HCT116 (cell line): ENCODE data around the gene CXXC5. TPM values are rescaled to one million over a fixed set of nuclear protein-coding genes. Genes with fewer than 3 reads are reported as not detected.

Experiments
- ATAC-seq: fragments of 200-7000 bp; cut with Tn5 transposase; 2 replicates; pipeline ENCODE4 v1.9.1; 2020; ENCODE audit warnings: mild to moderate bottlenecking, moderate library complexity
- BruUV-seq: library from RNA; stranded (reverse); fragments of 400-500 nt; replicated peaks from 2 replicates; lab custom pipeline; 2021; lab: Mats Ljungman, UMichigan
- CTCF ChIA-PET: fragments of 300-600 bp; sonication (Branson Sonifier 250); formaldehyde crosslinking; loops from one replicate; lab custom pipeline; 2021; ENCODE audit warnings: antibody characterized with exemption; lab: Charles Lee
- POLR2A ChIA-PET: fragments of 300-600, 350-600 bp; sonication (Branson Sonifier 250); formaldehyde crosslinking; loops from one replicate; lab custom pipeline; 2021; ENCODE audit warnings: antibody characterized with exemption; lab: Charles Lee
- RAD21 ChIA-PET, 2 experiments: fragments of 300-600 bp; sonication (Branson Sonifier 250); formaldehyde crosslinking; loops; one replicate each; lab custom pipeline; 2023; ENCODE audit warnings: low total read pairs in 2 of 2; ENCODE audit not compliant: uncharacterized antibody in 2 of 2, unreplicated experiment in 2 of 2, low non-redundant PET in 1 of 2; lab: Charles Lee
- DNase-seq: peaks from one replicate; pipeline ENCODE4 v3.0.0-alpha.2; 2010; ENCODE audit warnings: low read depth, low spot score
- H2AFZ ChIP-seq: fragments of 200-600 bp; shearing (Covaris generic), sonication (generic); 2 replicates; pipeline ENCODE4 v1.6.1; 2017; ENCODE audit warnings: low read depth, mixed run types, mixed read lengths, antibody characterized with exemption, low read length; ENCODE audit not compliant: poor library complexity, severe bottlenecking
- H3K27ac ChIP-seq: 2 replicates; pipeline ENCODE4 v1.5.1; 2012; ENCODE audit warnings: low read depth, low read length
- H3K27me3 ChIP-seq: fragments of 200-600 bp; sonication (generic); 2 replicates; pipeline ENCODE4 v1.6.1; 2016; ENCODE audit warnings: mixed run types, low read length, mixed read lengths; ENCODE audit not compliant: insufficient read depth
- H3K36me3 ChIP-seq, 2 experiments: fragments of 200-500 bp in 1 of 2; fragments of 200-600 bp in 1 of 2; sonication (Bioruptor generic) in 1 of 2; sonication (generic) in 1 of 2; 2 replicates each; pipeline versions ENCODE4 v1.5.1 to v1.6.1; 2014 to 2016; ENCODE audit warnings: low read length in 2 of 2, inconsistent platforms in 1 of 2, mixed read lengths in 1 of 2, mixed run types in 1 of 2; ENCODE audit not compliant: insufficient read depth in 2 of 2, control insufficient read depth in 1 of 2
- H3K4me1 ChIP-seq, 2 experiments: fragments of 200-600 bp in 1 of 2; sonication (generic) in 1 of 2; 2 replicates each; pipeline versions ENCODE4 v1.5.1 to v1.6.1; 2012 to 2017; ENCODE audit warnings: low read length in 2 of 2, inconsistent platforms in 1 of 2, mild to moderate bottlenecking in 1 of 2, mixed read lengths in 1 of 2, mixed run types in 1 of 2, moderate library complexity in 1 of 2; ENCODE audit not compliant: insufficient read depth in 2 of 2, control insufficient read depth in 1 of 2
- H3K4me2 ChIP-seq: fragments of 200-600 bp; sonication (generic); 2 replicates; pipeline ENCODE4 v1.6.1; 2017; ENCODE audit warnings: mixed run types, low read length, mixed read lengths
- H3K4me3 ChIP-seq, 2 experiments: fragments of 200-600 bp in 1 of 2; sonication (generic) in 1 of 2; replicated peaks in 1 of 2; 2 replicates each; pipeline ENCODE4 v1.5.1; 2011 to 2016; ENCODE audit warnings: low read length in 2 of 2, control low read depth in 1 of 2, low read depth in 1 of 2, mild to moderate bottlenecking in 1 of 2, mixed read lengths in 1 of 2, mixed run types in 1 of 2
- H3K79me2 ChIP-seq: fragments of 200-600 bp; sonication (generic); 2 replicates; pipeline ENCODE4 v1.6.1; 2017; ENCODE audit warnings: mild to moderate bottlenecking, mixed run types, low read length, moderate library complexity, mixed read lengths; ENCODE audit not compliant: insufficient read depth
- H3K9ac ChIP-seq: fragments of 200-600 bp; sonication (generic); 2 replicates; pipeline ENCODE4 v1.6.1; 2016; ENCODE audit warnings: low read length, mixed read lengths
- H3K9me2 ChIP-seq: fragments of 200-600 bp; sonication (generic), shearing (Covaris generic); 2 replicates; pipeline ENCODE4 v1.6.1; 2017; ENCODE audit warnings: mixed run types, mild to moderate bottlenecking, moderate library complexity; ENCODE audit not compliant: insufficient read depth
- H3K9me3 ChIP-seq, 2 experiments: fragments of 200-500 bp in 1 of 2; fragments of 200-600 bp in 1 of 2; sonication (Bioruptor generic) in 1 of 2; sonication (generic) in 1 of 2; 2 replicates each; pipeline ENCODE4 v1.6.1; 2014 to 2017; ENCODE audit warnings: low read length in 2 of 2, mixed read lengths in 2 of 2, inconsistent platforms in 1 of 2, low read depth in 1 of 2, mild to moderate bottlenecking in 1 of 2, mixed run types in 1 of 2, moderate library complexity in 1 of 2; ENCODE audit not compliant: control insufficient read depth in 1 of 2, insufficient read depth in 1 of 2
- H4K20me1 ChIP-seq: fragments of 200-600 bp; sonication (generic), shearing (Covaris generic); 2 replicates; pipeline ENCODE4 v1.6.1; 2017; ENCODE audit warnings: mixed run types, mild to moderate bottlenecking, moderate library complexity; ENCODE audit not compliant: insufficient read depth
- ATF3 ChIP-seq: IDR thresholded peaks from 2 replicates; pipeline ENCODE4 v1.6.1; 2012
- CBX3 ChIP-seq: IDR thresholded peaks from 2 replicates; pipeline ENCODE4 v1.6.1; 2012; ENCODE audit warnings: low read depth
- CTCF ChIP-seq, 3 experiments: fragments of 200-600 bp in 1 of 3; sonication (generic) in 1 of 3; IDR thresholded peaks in 2 of 3; conservative IDR thresholded peaks in 1 of 3; 2 replicates each; pipeline ENCODE4 v1.5.1; 2012 to 2017; ENCODE audit warnings: low read depth in 2 of 3, low read length in 2 of 3, antibody characterized with exemption in 1 of 3, borderline replicate concordance in 1 of 3, control low read depth in 1 of 3, mild to moderate bottlenecking in 1 of 3, mixed read lengths in 1 of 3, mixed run types in 1 of 3, moderate library complexity in 1 of 3; ENCODE audit not compliant: insufficient read depth in 1 of 3
- EGR1 ChIP-seq: IDR thresholded peaks from 2 replicates; pipeline ENCODE4 v1.6.1; 2012; ENCODE audit warnings: low read depth
- ELF1 ChIP-seq: IDR thresholded peaks from 2 replicates; pipeline ENCODE4 v1.6.1; 2012; ENCODE audit warnings: low read depth, borderline replicate concordance
- EZH2phosphoT487 ChIP-seq: fragments of 200-600 bp; IDR thresholded peaks from 2 replicates; pipeline ENCODE4 v1.6.1; 2018; ENCODE audit warnings: antibody characterized with exemption, borderline replicate concordance
- FOSL1 ChIP-seq: IDR thresholded peaks from 2 replicates; pipeline ENCODE4 v1.6.1; 2012; ENCODE audit warnings: low read depth
- JUND ChIP-seq: IDR thresholded peaks from 2 replicates; pipeline ENCODE4 v1.6.1; 2012
- MAX ChIP-seq: IDR thresholded peaks from 2 replicates; pipeline ENCODE4 v1.6.1; 2012
- POLR2A ChIP-seq: IDR thresholded peaks from 2 replicates; pipeline ENCODE4 v1.7.0; 2011; ENCODE audit warnings: borderline replicate concordance; ENCODE audit not compliant: insufficient read depth, insufficient read length; ENCODE audit errors: extremely low read depth
- POLR2AphosphoS5 ChIP-seq: IDR thresholded peaks from 2 replicates; pipeline ENCODE4 v1.6.1; 2011; ENCODE audit warnings: mild to moderate bottlenecking, low read depth, low read length, moderate library complexity
- RAD21 ChIP-seq: IDR thresholded peaks from 2 replicates; pipeline ENCODE4 v1.6.1; 2012; ENCODE audit warnings: low read depth, mild to moderate bottlenecking
- REST ChIP-seq: IDR thresholded peaks from 2 replicates; pipeline ENCODE4 v1.6.1; 2012; ENCODE audit warnings: low read depth
- SP1 ChIP-seq: IDR thresholded peaks from 2 replicates; pipeline ENCODE4 v1.6.1; 2012; ENCODE audit warnings: low read depth
- SRF ChIP-seq: IDR thresholded peaks from 2 replicates; pipeline ENCODE4 v1.6.1; 2012; ENCODE audit warnings: low read depth
- TCF7L2 ChIP-seq: IDR thresholded peaks from 2 replicates; pipeline ENCODE4 v1.7.0; 2011; ENCODE audit warnings: borderline replicate concordance, inconsistent platforms; ENCODE audit not compliant: insufficient read depth, insufficient read length; ENCODE audit errors: extremely low read depth
- YY1 ChIP-seq: IDR thresholded peaks from 2 replicates; pipeline ENCODE4 v1.6.1; 2011; ENCODE audit warnings: low read length, low read depth, moderate library complexity, mild to moderate bottlenecking; ENCODE audit not compliant: insufficient replicate concordance; ENCODE audit errors: extremely low read depth
- ZFX ChIP-seq: fragments of 450-650 bp; IDR thresholded peaks from 2 replicates; pipeline ENCODE4 v1.6.1; 2017
- ZNF274 ChIP-seq: fragments of 200-500 bp; sonication (Bioruptor generic); IDR thresholded peaks from 2 replicates; pipeline ENCODE4 v1.6.1; 2014; ENCODE audit warnings: mild to moderate bottlenecking, low read depth, low read length, inconsistent platforms
- intact Hi-C: fragments of 100-400 bp; cut with micrococcal nuclease; formaldehyde crosslinking; loops from 2 replicates; pipeline ENCODE4 v1.10.0; 2022
- total RNA-seq: library from RNA; stranded (reverse); gene quantifications from one replicate; pipeline ENCODE4 v1.2.1, GENCODE V29; 2021; ENCODE audit not compliant: unreplicated experiment
- TF ChIP-seq, protein P1 (sequence below): IDR thresholded peaks from 2 replicates; pipeline ENCODE4 v1.6.1; 2011; ENCODE audit warnings: mild to moderate bottlenecking, low read length, moderate library complexity; ENCODE audit not compliant: insufficient replicate concordance; ENCODE audit errors: extremely low read depth

Gene CXXC5
- total RNA-seq, 1 experiment from 2014 or later: 43.1 TPM

DNA sequence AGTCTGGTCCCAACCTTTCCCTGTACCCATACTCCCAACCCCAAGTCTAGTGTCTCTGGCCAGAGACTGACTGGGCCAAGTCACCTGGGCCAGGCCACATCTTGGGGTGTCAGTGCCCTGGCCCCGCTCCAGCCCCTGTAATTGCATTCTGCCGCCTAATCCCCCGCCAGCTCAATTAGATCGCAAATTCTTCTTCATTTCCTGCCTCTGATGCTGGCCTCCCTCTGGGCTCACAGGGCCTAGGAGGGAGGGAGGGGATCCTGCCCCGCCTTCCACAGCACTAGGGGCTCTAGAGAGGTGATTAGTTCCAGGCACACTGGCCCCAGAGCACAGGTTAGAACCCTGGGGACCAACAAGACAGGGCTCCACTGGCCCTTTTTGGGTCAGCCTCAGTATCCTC, 5.5 kb downstream of the CXXC5 start:
- Histone ChIP-seq H3K79me2 (peaks cover 94% of the 10 kb centered on the region), H3K36me3 (no peaks in the 10 kb centered on the region), H4K20me1 (peaks cover 6% of the 10 kb centered on the region; the same call in 1 of the 2 replicates), H3K4me2 (peak overlapping the region; percentile 84), H3K9me2 (no peaks in the 10 kb centered on the region), H3K4me3 (no peak overlapping the region), H3K9me3 (no peaks in the 10 kb centered on the region), H3K9ac (peak overlapping the region; percentile 57; the same call in 1 of the 2 replicates), H2AFZ (no peak overlapping the region), H3K27me3 (no peaks in the 10 kb centered on the region), H3K27ac (peak overlapping the region; percentile 5; the same call in 1 of the 2 replicates), H3K4me1 (peaks cover 80 to 91% of the 10 kb centered on the region in 2 experiments)
- no peak for DNase-seq
- TF ChIP-seq SRF (no peak), YY1 (no peak), TCF7L2 (no peak), REST (no peak), ATF3 (no peak), SP1 (no peak), CBX3 (no peak), RAD21 (no peak), FOSL1 (no peak), EGR1 (no peak), ELF1 (no peak), CTCF (IDR thresholded peaks at IDR 0.05 in 2 of 3, conservative IDR thresholded peaks at IDR 0.05 in 1 of 3; ENCODE audit: borderline replicate concordance in 1 of 3, insufficient read depth in 1 of 3, low read depth in 2 of 3, low read length in 2 of 3) (no peak), JUND (no peak), POLR2AphosphoS5 (no peak), EZH2phosphoT487 (no peak), MAX (no peak), ZFX (no peak), POLR2A (no peak), ZNF274 (no peak)
- TF ChIP-seq, protein P1, sequence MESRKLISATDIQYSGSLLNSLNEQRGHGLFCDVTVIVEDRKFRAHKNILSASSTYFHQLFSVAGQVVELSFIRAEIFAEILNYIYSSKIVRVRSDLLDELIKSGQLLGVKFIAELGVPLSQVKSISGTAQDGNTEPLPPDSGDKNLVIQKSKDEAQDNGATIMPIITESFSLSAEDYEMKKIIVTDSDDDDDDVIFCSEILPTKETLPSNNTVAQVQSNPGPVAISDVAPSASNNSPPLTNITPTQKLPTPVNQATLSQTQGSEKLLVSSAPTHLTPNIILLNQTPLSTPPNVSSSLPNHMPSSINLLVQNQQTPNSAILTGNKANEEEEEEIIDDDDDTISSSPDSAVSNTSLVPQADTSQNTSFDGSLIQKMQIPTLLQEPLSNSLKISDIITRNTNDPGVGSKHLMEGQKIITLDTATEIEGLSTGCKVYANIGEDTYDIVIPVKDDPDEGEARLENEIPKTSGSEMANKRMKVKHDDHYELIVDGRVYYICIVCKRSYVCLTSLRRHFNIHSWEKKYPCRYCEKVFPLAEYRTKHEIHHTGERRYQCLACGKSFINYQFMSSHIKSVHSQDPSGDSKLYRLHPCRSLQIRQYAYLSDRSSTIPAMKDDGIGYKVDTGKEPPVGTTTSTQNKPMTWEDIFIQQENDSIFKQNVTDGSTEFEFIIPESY: no peak
- RAD21 ChIA-PET: no interaction called here
- no peak for ATAC-seq
- no TSS peak for BruUV-seq
- POLR2A ChIA-PET: interaction anchor here (1.0 kb wide), 1 partner anchor 12 kb away, joined by 3 read pairs; no protein-coding TSS in a partner anchor
- CTCF ChIA-PET: no interaction called here
- intact Hi-C loops: no loop called here
